ENCODE data around the gene P4HTM.
A peak's percentile ranks its signal among the peaks of the same experiment; 100 is the strongest.

The P4HTM gene

DNA sequence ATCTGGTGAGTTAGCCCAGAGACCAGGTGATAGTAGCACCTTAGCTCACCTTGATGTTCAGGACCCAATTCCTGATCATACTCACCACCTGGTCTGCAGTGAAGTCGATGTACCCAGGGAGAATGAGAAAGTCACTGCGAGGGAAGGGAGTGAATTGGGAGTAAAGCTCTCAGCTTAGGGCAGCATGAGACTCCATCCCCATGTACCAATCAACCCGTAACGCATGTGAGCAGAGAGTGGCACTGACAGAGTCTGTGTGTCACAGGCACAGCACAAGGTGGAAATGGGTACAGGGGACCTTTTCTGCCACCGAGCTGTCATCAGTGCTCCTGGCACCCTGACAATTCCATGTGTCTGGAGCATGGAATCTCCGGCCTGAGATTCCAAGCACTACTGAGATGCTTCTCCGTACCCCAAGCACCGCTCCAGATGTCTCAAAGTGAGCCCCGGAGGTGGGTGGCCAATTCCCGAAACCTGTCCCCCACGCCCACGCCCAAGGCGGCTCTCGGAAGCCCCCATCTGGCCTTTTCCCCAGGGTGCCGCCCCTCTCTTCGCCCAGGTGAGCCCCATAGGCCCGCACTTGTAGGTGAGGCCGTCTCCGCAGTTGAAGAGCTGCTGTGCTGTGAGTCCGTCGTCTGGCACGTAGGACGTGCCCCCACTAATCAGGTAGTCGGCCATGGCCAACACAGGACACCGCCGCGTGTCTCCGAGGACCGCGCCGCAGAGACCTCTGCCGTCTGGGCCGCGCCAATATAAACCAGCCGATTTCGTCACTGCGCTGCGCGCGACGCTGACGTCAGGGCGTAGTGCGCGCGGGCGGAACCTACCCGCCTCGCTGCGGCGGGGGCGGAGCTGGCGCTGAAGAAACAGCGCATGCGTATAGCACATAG is 38.9 kb downstream of the P4HTM start, which contains the start of gene IMPDH2:
IMPDH2 (minus strand) TSS at position 726 of the 890 bp plus-strand sequence; CDS start at position 678, 48 bp downstream.
- H4K8ac ChIP-seq (ENCODE audit: low read depth, low read length) = no peak within 1 kb of the TSS
- H3K27ac ChIP-seq (replicated peaks; ENCODE audit: low read length) = no peak within 1 kb of the TSS
- H3K36me3 ChIP-seq (replicated peaks in 1 of 2; ENCODE audit: control insufficient read depth in 2 of 2, insufficient read depth in 2 of 2, low read length in 2 of 2) = peaks cover 58 to 93% of the 10 kb centered on the region in 2 donors
- peak within 1 kb of the TSS; percentile 92 for H3K4me2 ChIP-seq (ENCODE audit: insufficient read depth, low read length, poor library complexity, severe bottlenecking)
- H2AK5ac ChIP-seq (ENCODE audit: low read depth, low read length) = peak within 1 kb of the TSS; percentile 48
- peak within 1 kb of the TSS; percentile 97 for H3K9ac ChIP-seq (ENCODE audit: low read depth, low read length, poor library complexity)
- DNase-seq (ENCODE audit: low spot score) = peak; percentile 88
- peak within 1 kb of the TSS; percentile 35 for H2BK5ac ChIP-seq (ENCODE audit: low read length)
- peaks cover 6 to 10% of the 10 kb centered on the region in 2 donors for H3K4me1 ChIP-seq (ENCODE audit: control insufficient read depth in 2 of 2, insufficient read depth in 1 of 2, low read depth in 1 of 2, low read length in 2 of 2)
- H3K14ac ChIP-seq (ENCODE audit: low read length) = no peak within 1 kb of the TSS
- peak within 1 kb of the TSS; percentile 89 for H3K18ac ChIP-seq (ENCODE audit: low read length)
- no peak within 1 kb of the TSS for H2BK12ac ChIP-seq (ENCODE audit: low read length)
- no CpG with 5 or more reads among the region's 55 CpGs for WGBS, 2 donors (ENCODE audit: extremely low coverage in 2 of 2, insufficient read length in 2 of 2, insufficient replicate concordance in 1 of 2)
- H4K91ac ChIP-seq (ENCODE audit: low read depth, low read length, poor library complexity) = no peak within 1 kb of the TSS
- H3K23ac ChIP-seq (ENCODE audit: low read depth, low read length, poor library complexity) = peak within 1 kb of the TSS; percentile 99
- peak within 1 kb of the TSS; percentile 27 for H3K4ac ChIP-seq (ENCODE audit: low read length)
- peak within 1 kb of the TSS; percentile 77 for H2AFZ ChIP-seq (ENCODE audit: low read length)
- H2BK120ac ChIP-seq (ENCODE audit: low read depth, low read length) = no peak within 1 kb of the TSS
- peak within 1 kb of the TSS; percentile 72 to 83 for H3K4me3 ChIP-seq (ENCODE audit: low read length in 2 of 2)
- H3K79me1 ChIP-seq (ENCODE audit: low read depth, low read length) = peaks cover 10% of the 10 kb centered on the region
- no peak within 1 kb of the TSS for H2BK15ac ChIP-seq (ENCODE audit: low read length)
- H3K27me3 ChIP-seq (ENCODE audit: control insufficient read depth in 3 of 3, insufficient read depth in 3 of 3, low read depth in 1 of 3, low read length in 3 of 3) = no peaks in the 10 kb centered on the region
- no peaks in the 10 kb centered on the region for H3K9me3 ChIP-seq (replicated peaks in 1 of 2; ENCODE audit: control insufficient read depth in 2 of 2, insufficient read depth in 1 of 2, low read depth in 1 of 2, low read length in 2 of 2)

DNA sequence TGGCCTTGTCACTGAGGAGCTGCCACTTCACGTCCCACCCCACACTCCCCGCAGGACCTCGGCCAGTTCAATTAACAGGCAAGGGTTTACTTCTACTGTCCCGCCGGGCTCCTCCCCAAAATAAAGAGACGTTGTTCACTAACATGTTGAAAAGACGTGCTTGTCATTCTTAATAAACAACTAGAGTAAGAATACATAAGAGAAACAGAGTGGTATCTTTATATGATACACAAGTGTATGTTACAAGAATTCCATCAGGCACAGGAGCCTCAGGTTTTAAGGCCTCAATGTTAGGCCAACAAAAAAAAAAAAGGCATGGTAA is 39.5 kb downstream of the P4HTM start:
- Histone ChIP-seq H2AK5ac (ENCODE audit: low read depth, low read length) (no peak overlapping the region), H2BK120ac (ENCODE audit: low read depth, low read length) (no peak overlapping the region), H2AFZ (ENCODE audit: low read length) (peak overlapping the region; percentile 60), H3K4me3 (ENCODE audit: low read length in 2 of 2) (peak overlapping the region in 1 of 2 donors; percentile 72), H3K14ac (ENCODE audit: low read length) (no peak overlapping the region), H3K4me1 (ENCODE audit: control insufficient read depth in 2 of 2, insufficient read depth in 1 of 2, low read depth in 1 of 2, low read length in 2 of 2) (peaks cover 6 to 10% of the 10 kb centered on the region in 2 donors), H2BK5ac (ENCODE audit: low read length) (no peak overlapping the region), H3K4ac (ENCODE audit: low read length) (no peak overlapping the region), H2BK12ac (ENCODE audit: low read length) (no peak overlapping the region), H3K79me1 (ENCODE audit: low read depth, low read length) (peaks cover 9% of the 10 kb centered on the region), H3K9ac (ENCODE audit: low read depth, low read length, poor library complexity) (no peak overlapping the region), H3K9me3 (replicated peaks in 1 of 2; ENCODE audit: control insufficient read depth in 2 of 2, insufficient read depth in 1 of 2, low read depth in 1 of 2, low read length in 2 of 2) (no peaks in the 10 kb centered on the region), H3K27ac (replicated peaks; ENCODE audit: low read length) (no peak overlapping the region), H3K23ac (ENCODE audit: low read depth, low read length, poor library complexity) (peak overlapping the region; percentile 99), H3K36me3 (replicated peaks in 1 of 2; ENCODE audit: control insufficient read depth in 2 of 2, insufficient read depth in 2 of 2, low read length in 2 of 2) (peaks cover 58 to 93% of the 10 kb centered on the region in 2 donors), H4K91ac (ENCODE audit: low read depth, low read length, poor library complexity) (no peak overlapping the region), H3K4me2 (ENCODE audit: insufficient read depth, low read length, poor library complexity, severe bottlenecking) (no peak overlapping the region), H3K18ac (ENCODE audit: low read length) (no peak overlapping the region), H2BK15ac (ENCODE audit: low read length) (no peak overlapping the region), H4K8ac (ENCODE audit: low read depth, low read length) (no peak overlapping the region), H3K27me3 (ENCODE audit: control insufficient read depth in 3 of 3, insufficient read depth in 3 of 3, low read depth in 1 of 3, low read length in 3 of 3) (no peaks in the 10 kb centered on the region)
- no CpG with 5 or more reads among the region's 7 CpGs for WGBS, 2 donors (ENCODE audit: extremely low coverage in 2 of 2, insufficient read length in 2 of 2, insufficient replicate concordance in 1 of 2)
- DNase-seq (ENCODE audit: low spot score) = no peak

DNA sequence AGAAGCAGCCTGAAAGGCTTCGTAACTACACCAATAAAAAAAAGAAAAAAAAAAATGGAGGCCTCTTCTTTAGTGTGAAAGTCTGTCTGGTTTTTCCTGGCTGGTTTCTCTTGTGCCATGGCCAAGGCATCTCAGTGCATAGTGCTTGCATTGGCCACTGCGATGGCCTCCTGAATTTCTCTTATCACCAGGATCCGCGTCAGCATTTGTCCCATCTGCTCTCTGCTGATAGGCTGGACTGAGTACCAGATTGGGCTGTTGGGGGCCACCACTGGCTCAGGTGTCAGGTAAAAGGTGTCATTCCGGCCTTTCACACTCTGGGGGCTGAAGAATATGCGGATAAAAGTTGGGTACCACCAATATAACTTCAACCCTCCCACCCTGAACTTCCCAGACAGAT is 40.3 kb downstream of the P4HTM start:
- Histone ChIP-seq H3K9ac (ENCODE audit: low read depth, low read length, poor library complexity) (no peak overlapping the region), H3K79me1 (ENCODE audit: low read depth, low read length) (peaks cover 7% of the 10 kb centered on the region), H3K9me3 (replicated peaks in 1 of 2; ENCODE audit: control insufficient read depth in 2 of 2, insufficient read depth in 1 of 2, low read depth in 1 of 2, low read length in 2 of 2) (no peaks in the 10 kb centered on the region), H2BK12ac (ENCODE audit: low read length) (no peak overlapping the region), H2BK15ac (ENCODE audit: low read length) (no peak overlapping the region), H2AFZ (ENCODE audit: low read length) (no peak overlapping the region), H3K36me3 (replicated peaks in 1 of 2; ENCODE audit: control insufficient read depth in 2 of 2, insufficient read depth in 2 of 2, low read length in 2 of 2) (peaks cover 53 to 93% of the 10 kb centered on the region in 2 donors), H2BK120ac (ENCODE audit: low read depth, low read length) (no peak overlapping the region), H2BK5ac (ENCODE audit: low read length) (no peak overlapping the region), H3K4me3 (ENCODE audit: low read length in 2 of 2) (no peak overlapping the region), H3K27ac (replicated peaks; ENCODE audit: low read length) (no peak overlapping the region), H3K27me3 (ENCODE audit: control insufficient read depth in 3 of 3, insufficient read depth in 3 of 3, low read depth in 1 of 3, low read length in 3 of 3) (no peaks in the 10 kb centered on the region), H3K14ac (ENCODE audit: low read length) (no peak overlapping the region), H4K91ac (ENCODE audit: low read depth, low read length, poor library complexity) (no peak overlapping the region), H3K4me1 (ENCODE audit: control insufficient read depth in 2 of 2, insufficient read depth in 1 of 2, low read depth in 1 of 2, low read length in 2 of 2) (peaks cover 6 to 10% of the 10 kb centered on the region in 2 donors), H3K4ac (ENCODE audit: low read length) (no peak overlapping the region), H4K8ac (ENCODE audit: low read depth, low read length) (no peak overlapping the region), H3K23ac (ENCODE audit: low read depth, low read length, poor library complexity) (no peak overlapping the region), H3K18ac (ENCODE audit: low read length) (no peak overlapping the region), H3K4me2 (ENCODE audit: insufficient read depth, low read length, poor library complexity, severe bottlenecking) (no peak overlapping the region), H2AK5ac (ENCODE audit: low read depth, low read length) (no peak overlapping the region)
- no peak for DNase-seq (ENCODE audit: low spot score)
- no CpG with 5 or more reads among the region's 6 CpGs for WGBS, 2 donors (ENCODE audit: extremely low coverage in 2 of 2, insufficient read length in 2 of 2, insufficient replicate concordance in 1 of 2)

DNA sequence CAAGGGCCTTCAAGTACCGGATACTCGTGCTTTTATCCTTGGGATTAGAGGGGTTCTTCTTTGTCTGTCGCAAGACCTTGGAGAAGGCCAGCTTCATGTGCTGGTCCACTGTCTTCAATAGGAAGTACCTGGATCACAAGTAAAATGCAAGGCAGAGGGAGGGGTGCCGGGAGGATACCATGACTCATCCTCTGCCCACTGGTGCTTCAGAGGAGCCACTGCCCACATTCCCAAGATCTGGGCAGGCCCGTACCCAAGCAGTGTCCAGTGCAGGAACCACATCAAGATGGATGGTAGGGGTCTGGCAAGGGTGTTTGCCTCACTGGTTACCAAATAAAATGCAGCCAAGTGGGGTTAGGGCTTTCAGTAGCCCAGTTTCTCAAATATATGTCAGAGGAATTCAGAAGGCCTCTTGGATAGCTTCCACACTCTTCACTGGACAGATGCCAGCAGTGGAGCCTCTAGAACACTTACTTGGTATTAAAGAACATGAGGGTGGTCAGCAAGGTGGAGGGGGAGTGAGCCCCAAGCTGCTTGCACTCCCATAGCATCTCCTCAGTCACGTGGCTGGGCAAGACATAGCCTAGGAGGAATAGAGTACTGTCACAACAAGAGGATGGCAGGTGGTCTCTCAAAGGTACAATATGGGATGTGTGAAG is 42.7 kb downstream of the P4HTM start:
- H2BK120ac ChIP-seq (ENCODE audit: low read depth, low read length) = no peak overlapping the region
- H2BK12ac ChIP-seq (ENCODE audit: low read length) = no peak overlapping the region
- no peak overlapping the region for H3K23ac ChIP-seq (ENCODE audit: low read depth, low read length, poor library complexity)
- no peak overlapping the region for H2AFZ ChIP-seq (ENCODE audit: low read length)
- H3K36me3 ChIP-seq (replicated peaks in 1 of 2; ENCODE audit: control insufficient read depth in 2 of 2, insufficient read depth in 2 of 2, low read length in 2 of 2) = peaks cover 35 to 93% of the 10 kb centered on the region in 2 donors
- WGBS, 2 donors (ENCODE audit: extremely low coverage in 2 of 2, insufficient read length in 2 of 2, insufficient replicate concordance in 1 of 2) = no CpG with 5 or more reads among the region's 6 CpGs
- H3K18ac ChIP-seq (ENCODE audit: low read length) = no peak overlapping the region
- H3K14ac ChIP-seq (ENCODE audit: low read length) = no peak overlapping the region
- no peak overlapping the region for H3K4me3 ChIP-seq (ENCODE audit: low read length in 2 of 2)
- peaks cover 6 to 10% of the 10 kb centered on the region in 2 donors for H3K4me1 ChIP-seq (ENCODE audit: control insufficient read depth in 2 of 2, insufficient read depth in 1 of 2, low read depth in 1 of 2, low read length in 2 of 2)
- H3K79me1 ChIP-seq (ENCODE audit: low read depth, low read length) = peaks cover 7% of the 10 kb centered on the region
- H3K9me3 ChIP-seq (replicated peaks in 1 of 2; ENCODE audit: control insufficient read depth in 2 of 2, insufficient read depth in 1 of 2, low read depth in 1 of 2, low read length in 2 of 2) = no peaks in the 10 kb centered on the region
- no peak overlapping the region for H3K9ac ChIP-seq (ENCODE audit: low read depth, low read length, poor library complexity)
- H4K91ac ChIP-seq (ENCODE audit: low read depth, low read length, poor library complexity) = no peak overlapping the region
- no peak overlapping the region for H3K4ac ChIP-seq (ENCODE audit: low read length)
- no peak overlapping the region for H2BK5ac ChIP-seq (ENCODE audit: low read length)
- H3K27me3 ChIP-seq (ENCODE audit: control insufficient read depth in 3 of 3, insufficient read depth in 3 of 3, low read depth in 1 of 3, low read length in 3 of 3) = no peaks in the 10 kb centered on the region
- H3K4me2 ChIP-seq (ENCODE audit: insufficient read depth, low read length, poor library complexity, severe bottlenecking) = no peak overlapping the region
- H2AK5ac ChIP-seq (ENCODE audit: low read depth, low read length) = no peak overlapping the region
- no peak overlapping the region for H4K8ac ChIP-seq (ENCODE audit: low read depth, low read length)
- no peak for DNase-seq (ENCODE audit: low spot score)
- H2BK15ac ChIP-seq (ENCODE audit: low read length) = no peak overlapping the region
- no peak overlapping the region for H3K27ac ChIP-seq (replicated peaks; ENCODE audit: low read length)
